Mesothelial cell of epicardium (in vitro differentiated cells): Measurements from ENCODE around the gene TMEM198. TPM values are rescaled to one million over a fixed set of nuclear protein-coding genes. Genes with fewer than 3 reads are reported as not detected.

Source experiments
- DNase-seq, 2 experiments: peaks; one replicate each; pipeline ENCODE4 v3.0.0; 2021; ENCODE audit warnings: low spot score in 2 of 2; ENCODE audit not compliant: unreplicated experiment in 2 of 2
- H3K27ac Mint-ChIP-seq: 2 replicates; pipeline ENCODE4 v1.8.0; 2021; ENCODE audit warnings: mixed read lengths
- H3K27me3 Mint-ChIP-seq: 2 replicates; pipeline ENCODE4 v1.8.0; 2021; ENCODE audit warnings: low read depth, mixed read lengths
- H3K36me3 Mint-ChIP-seq: 2 replicates; pipeline ENCODE4 v1.8.0; 2021; ENCODE audit warnings: mixed read lengths
- H3K4me1 Mint-ChIP-seq: 2 replicates; pipeline ENCODE4 v1.8.0; 2021; ENCODE audit warnings: mixed read lengths
- H3K4me3 Mint-ChIP-seq: 2 replicates; pipeline ENCODE4 v1.8.0; 2021; ENCODE audit warnings: mild to moderate bottlenecking, moderate library complexity, mixed read lengths
- H3K9me3 Mint-ChIP-seq: 2 replicates; pipeline ENCODE4 v1.8.0; 2021; ENCODE audit warnings: mixed read lengths
- total RNA-seq: library from RNA; stranded (reverse); gene quantifications from 3 replicates; pipeline ENCODE4 v1.2.1, GENCODE V29; 2021
- TF ChIP-seq, protein P1 (sequence below): fragments of 200-600 bp; sonication (generic); IDR thresholded peaks from one replicate; pipeline ENCODE4 v1.5.0; 2021; ENCODE audit warnings: antibody characterized with exemption; ENCODE audit not compliant: unreplicated experiment

Gene TMEM198
- total RNA-seq, 1 donor from 2014 or later, result 4.0 TPM

- TF ChIP-seq, protein P1, sequence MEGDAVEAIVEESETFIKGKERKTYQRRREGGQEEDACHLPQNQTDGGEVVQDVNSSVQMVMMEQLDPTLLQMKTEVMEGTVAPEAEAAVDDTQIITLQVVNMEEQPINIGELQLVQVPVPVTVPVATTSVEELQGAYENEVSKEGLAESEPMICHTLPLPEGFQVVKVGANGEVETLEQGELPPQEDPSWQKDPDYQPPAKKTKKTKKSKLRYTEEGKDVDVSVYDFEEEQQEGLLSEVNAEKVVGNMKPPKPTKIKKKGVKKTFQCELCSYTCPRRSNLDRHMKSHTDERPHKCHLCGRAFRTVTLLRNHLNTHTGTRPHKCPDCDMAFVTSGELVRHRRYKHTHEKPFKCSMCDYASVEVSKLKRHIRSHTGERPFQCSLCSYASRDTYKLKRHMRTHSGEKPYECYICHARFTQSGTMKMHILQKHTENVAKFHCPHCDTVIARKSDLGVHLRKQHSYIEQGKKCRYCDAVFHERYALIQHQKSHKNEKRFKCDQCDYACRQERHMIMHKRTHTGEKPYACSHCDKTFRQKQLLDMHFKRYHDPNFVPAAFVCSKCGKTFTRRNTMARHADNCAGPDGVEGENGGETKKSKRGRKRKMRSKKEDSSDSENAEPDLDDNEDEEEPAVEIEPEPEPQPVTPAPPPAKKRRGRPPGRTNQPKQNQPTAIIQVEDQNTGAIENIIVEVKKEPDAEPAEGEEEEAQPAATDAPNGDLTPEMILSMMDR, result no peak
- Mint-ChIP-seq H3K27me3 (peaks cover 60% of the 10 kb centered on the region), H3K4me1 (peaks cover 55% of the 10 kb centered on the region), H3K4me3 (peak overlapping the region; percentile 89), H3K9me3 (no peaks in the 10 kb centered on the region), H3K27ac (peak overlapping the region; percentile 89), H3K36me3 (no peaks in the 10 kb centered on the region)
- no peak for DNase-seq
Measured at GRCh38 chr2:219497495-219498279, 46.1 kb upstream of the TMEM198 start.

DNA sequence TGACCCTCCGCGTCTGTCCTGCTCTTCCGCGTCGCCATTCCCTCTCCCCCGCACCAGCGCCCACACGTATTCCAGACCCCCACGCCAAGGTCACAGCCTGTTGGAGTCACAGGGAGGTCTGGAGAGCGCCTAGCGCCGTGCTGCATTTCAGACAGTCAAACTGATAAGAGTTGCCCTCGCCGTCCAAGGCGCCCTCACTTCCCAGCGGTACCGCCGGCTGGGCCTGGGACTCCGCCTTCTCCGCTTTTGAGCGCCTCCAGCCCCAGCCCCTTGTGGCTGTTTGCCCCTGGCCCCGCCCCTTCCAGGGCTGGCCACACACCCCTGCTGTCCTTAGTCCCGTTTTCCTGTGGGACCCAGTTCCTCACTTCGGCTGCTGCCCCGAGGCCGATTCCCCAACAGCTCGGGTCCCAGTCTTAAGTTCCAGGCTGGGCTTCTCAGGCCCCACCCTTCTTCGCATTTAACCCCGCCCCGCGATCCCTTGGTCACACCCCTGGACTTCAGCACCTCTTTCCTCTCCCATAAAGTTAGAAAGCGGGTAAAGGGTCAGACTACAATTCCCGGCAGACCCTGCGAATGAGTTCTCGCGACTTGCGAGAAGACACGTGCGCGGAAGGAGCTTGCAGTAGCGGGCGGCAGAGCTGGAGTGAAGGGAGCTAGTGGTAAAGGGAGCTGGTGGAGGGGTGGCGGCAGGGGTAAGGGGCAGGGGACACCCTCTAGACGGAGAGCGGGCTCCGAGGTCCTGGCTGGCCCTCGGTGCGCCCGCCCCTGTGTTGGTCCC, 45.4 kb upstream of the TMEM198 start, which contains the start of gene GMPPA:
Gene GMPPA, plus strand, starts transcription at position 612 of the 778 bp plus-strand sequence. CDS start 1,085 bp downstream, outside the sequence.
- H3K4me1 Mint-ChIP-seq, result peaks cover 55% of the 10 kb centered on the region
- TF ChIP-seq, protein P1, result no peak
- H3K4me3 Mint-ChIP-seq, result peak within 1 kb of the TSS; percentile 89
- peaks cover 52% of the 10 kb centered on the region for H3K27me3 Mint-ChIP-seq
- H3K27ac Mint-ChIP-seq, result peak within 1 kb of the TSS; percentile 89
- DNase-seq, result peak; percentile 84 to 91
- H3K36me3 Mint-ChIP-seq, result no peaks in the 10 kb centered on the region
- H3K9me3 Mint-ChIP-seq, result no peaks in the 10 kb centered on the region

GRCh38 chr2:219499058-219499307, 44.8 kb upstream of the TMEM198 start:
- Mint-ChIP-seq H3K27ac (peak overlapping the region; percentile 89), H3K4me3 (peak overlapping the region; percentile 89), H3K4me1 (peaks cover 55% of the 10 kb centered on the region), H3K36me3 (no peaks in the 10 kb centered on the region), H3K9me3 (no peaks in the 10 kb centered on the region), H3K27me3 (peaks cover 47% of the 10 kb centered on the region)
- no peak for DNase-seq
- TF ChIP-seq, protein P1, result no peak

DNA sequence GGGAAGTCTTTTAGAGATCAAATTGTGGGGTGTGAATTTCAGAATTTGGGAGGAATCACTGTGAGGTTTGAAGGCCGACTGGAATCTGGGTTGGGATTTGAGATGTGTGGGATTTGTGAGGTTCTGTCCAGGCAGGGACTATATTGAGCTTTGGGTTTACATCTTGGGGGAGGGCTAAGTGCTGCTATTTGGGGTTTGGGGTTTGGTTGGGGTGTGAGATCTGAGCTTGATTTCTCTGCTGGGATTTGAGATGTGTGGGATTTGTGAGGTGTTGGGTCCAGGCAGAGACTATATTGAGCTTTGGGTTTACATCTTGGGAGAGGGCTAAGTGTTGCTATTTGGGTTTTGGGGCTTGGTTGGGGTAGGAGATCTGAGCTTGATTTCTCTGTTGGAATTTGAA, 44.3 kb upstream of the TMEM198 start:
- H3K36me3 Mint-ChIP-seq, result peaks cover 5% of the 10 kb centered on the region
- H3K4me3 Mint-ChIP-seq, result peak overlapping the region; percentile 89
- H3K27me3 Mint-ChIP-seq, result peaks cover 41% of the 10 kb centered on the region
- peak overlapping the region; percentile 89 for H3K27ac Mint-ChIP-seq
- TF ChIP-seq, protein P1, result no peak
- no peak for DNase-seq
- peaks cover 54% of the 10 kb centered on the region for H3K4me1 Mint-ChIP-seq
- no peaks in the 10 kb centered on the region for H3K9me3 Mint-ChIP-seq

DNA sequence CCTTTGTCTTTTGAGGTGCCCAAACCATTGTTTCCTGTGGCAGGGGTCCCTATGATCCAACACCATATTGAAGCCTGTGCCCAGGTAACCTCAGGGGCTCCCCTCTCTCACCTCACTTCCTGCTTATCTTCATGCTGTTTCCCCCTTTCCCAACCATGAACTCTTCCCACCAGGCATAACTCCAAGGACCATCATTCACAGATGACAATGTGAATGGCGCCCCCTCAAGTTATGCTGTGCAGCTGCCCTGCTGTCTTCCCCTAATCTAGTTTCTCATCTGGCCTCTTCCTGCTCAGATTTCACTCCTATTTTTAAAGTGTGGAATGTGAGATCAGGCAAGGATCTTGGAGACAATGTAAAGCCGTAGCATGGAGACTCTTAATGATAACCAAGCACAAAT, 43.7 kb upstream of the TMEM198 start:
- H3K27me3 Mint-ChIP-seq, result peaks cover 36% of the 10 kb centered on the region
- no peak for DNase-seq
- no peaks in the 10 kb centered on the region for H3K9me3 Mint-ChIP-seq
- no peak overlapping the region for H3K27ac Mint-ChIP-seq
- peaks cover 48% of the 10 kb centered on the region for H3K4me1 Mint-ChIP-seq
- TF ChIP-seq, protein P1, result no peak
- H3K36me3 Mint-ChIP-seq, result peaks cover 10% of the 10 kb centered on the region
- H3K4me3 Mint-ChIP-seq, result peak overlapping the region; percentile 89
